HG03442 (cell line): Measurements from ENCODE around the gene RPS6KA3.

ENCODE experiments used
- ATAC-seq: cut with Tn5 transposase; IDR thresholded peaks from one replicate; pipeline ENCODE4 v1.9.1; 2021; ENCODE audit warnings: mild to moderate bottlenecking, moderate library complexity; ENCODE audit not compliant: unreplicated experiment

The RPS6KA3 gene

GRCh38 chrX:20111271-20111670, 155.4 kb downstream of the RPS6KA3 start:
- ATAC-seq, result no peak

- no peak for ATAC-seq
These were observed 164.7 kb downstream of the RPS6KA3 start for GRCh38 chrX:20101934-20102581.
